ENCODE measurements around the gene VSIG8.

Gene VSIG8

DNA sequence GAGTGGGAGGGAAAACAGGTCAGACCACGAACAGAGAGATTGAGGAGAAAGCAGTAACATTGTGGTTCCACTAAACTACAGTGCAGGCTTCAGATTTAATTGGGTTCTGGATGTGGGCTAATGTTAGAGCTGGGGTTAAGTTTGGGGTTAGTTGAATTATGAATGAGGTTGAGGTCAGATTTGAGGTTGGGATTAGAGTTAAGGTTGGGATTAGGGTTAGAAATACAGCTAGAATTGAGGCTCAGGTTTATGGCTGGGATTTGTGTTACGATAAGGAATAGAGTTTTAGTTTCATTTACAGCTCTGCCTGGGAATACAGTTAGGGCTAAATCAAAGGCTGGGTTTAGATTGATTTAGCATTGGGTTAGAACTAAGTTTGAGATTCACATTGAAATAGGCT lies 1.8 kb upstream of the VSIG8 start:
- H3K36me3 ChIP-seq (replicated peaks; ENCODE audit: insufficient read depth, low read length) = no peaks in the 10 kb centered on the region
- no peak overlapping the region for H3K27ac ChIP-seq (ENCODE audit: low read length)

DNA sequence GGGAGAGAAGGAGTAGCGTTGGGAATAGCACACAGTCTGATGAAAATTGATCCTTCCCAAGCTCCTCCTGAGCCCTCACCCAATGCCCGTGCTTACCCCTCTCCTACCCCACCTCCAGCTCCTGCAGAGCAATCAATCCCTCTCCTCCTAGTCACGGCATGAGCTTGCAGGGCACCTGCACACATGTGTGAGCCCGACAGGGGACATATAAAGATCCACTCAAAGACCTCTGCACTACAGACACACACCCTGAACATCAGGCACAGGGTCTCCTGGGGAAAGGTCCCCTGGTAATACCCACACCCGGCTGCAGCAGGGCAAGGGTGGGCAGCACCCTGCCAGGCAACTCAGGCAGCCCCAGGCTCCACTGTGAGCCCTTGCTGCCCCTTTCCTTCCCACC lies 426 bp downstream of the VSIG8 start:
- Histone ChIP-seq H3K27me3 (replicated peaks; ENCODE audit: insufficient read depth, low read length) (no peaks in the 10 kb centered on the region), H3K9ac (ENCODE audit: low read length) (no peak overlapping the region), H3K4me2 (ENCODE audit: low read depth, low read length) (no peak overlapping the region), H3K4me1 (ENCODE audit: low read length) (no peaks in the 10 kb centered on the region), H3K27ac (ENCODE audit: low read length) (no peak overlapping the region), H3F3A (ENCODE audit: insufficient read depth, low read length) (no peaks in the 10 kb centered on the region), H4K20me1 (ENCODE audit: insufficient read depth, low read length) (no peaks in the 10 kb centered on the region), H3K9me3 (replicated peaks; ENCODE audit: insufficient read depth, low read length) (no peaks in the 10 kb centered on the region), H3K9me2 (replicated peaks; ENCODE audit: insufficient read depth, low read length) (no peaks in the 10 kb centered on the region), H3K36me3 (replicated peaks; ENCODE audit: insufficient read depth, low read length) (no peaks in the 10 kb centered on the region), H2AFZ (ENCODE audit: low read length) (no peak overlapping the region), H3K79me2 (ENCODE audit: low read length) (no peaks in the 10 kb centered on the region), H3K4me3 (ENCODE audit: low read length) (no peak overlapping the region)
- no peak for DNase-seq
- no peak for TF ChIP-seq EZH2 (optimal IDR thresholded peaks at IDR 0.05; ENCODE audit: low read depth, low read length)
- no peak for TF ChIP-seq EZH2phosphoT487 (IDR thresholded peaks at IDR 0.05; ENCODE audit: low read length)
- TF ChIP-seq CTCF (IDR thresholded peaks at IDR 0.05; ENCODE audit: low read length) = no peak

More for the DNA sequence above, 1.8 kb upstream of the VSIG8 start:
- Histone ChIP-seq H3K9me2 (replicated peaks; ENCODE audit: insufficient read depth, low read length) (no peaks in the 10 kb centered on the region), H3K4me1 (ENCODE audit: low read length) (peaks cover 14% of the 10 kb centered on the region), H3F3A (ENCODE audit: insufficient read depth, low read length) (peaks cover 10% of the 10 kb centered on the region), H3K4me2 (ENCODE audit: low read depth, low read length) (no peak overlapping the region), H3K9me3 (replicated peaks; ENCODE audit: insufficient read depth, low read length) (no peaks in the 10 kb centered on the region), H3K27me3 (replicated peaks; ENCODE audit: insufficient read depth, low read length) (no peaks in the 10 kb centered on the region), H3K79me2 (ENCODE audit: low read length) (no peaks in the 10 kb centered on the region), H4K20me1 (ENCODE audit: insufficient read depth, low read length) (no peaks in the 10 kb centered on the region), H3K9ac (ENCODE audit: low read length) (no peak overlapping the region), H3K4me3 (ENCODE audit: low read length) (no peak overlapping the region), H2AFZ (ENCODE audit: low read length) (no peak overlapping the region)
- TF ChIP-seq CTCF (IDR thresholded peaks at IDR 0.05; ENCODE audit: low read length) = no peak
- TF ChIP-seq EZH2phosphoT487 (IDR thresholded peaks at IDR 0.05; ENCODE audit: low read length) = no peak
- TF ChIP-seq EZH2 (optimal IDR thresholded peaks at IDR 0.05; ENCODE audit: low read depth, low read length) = no peak
- no peak for DNase-seq

DNA sequence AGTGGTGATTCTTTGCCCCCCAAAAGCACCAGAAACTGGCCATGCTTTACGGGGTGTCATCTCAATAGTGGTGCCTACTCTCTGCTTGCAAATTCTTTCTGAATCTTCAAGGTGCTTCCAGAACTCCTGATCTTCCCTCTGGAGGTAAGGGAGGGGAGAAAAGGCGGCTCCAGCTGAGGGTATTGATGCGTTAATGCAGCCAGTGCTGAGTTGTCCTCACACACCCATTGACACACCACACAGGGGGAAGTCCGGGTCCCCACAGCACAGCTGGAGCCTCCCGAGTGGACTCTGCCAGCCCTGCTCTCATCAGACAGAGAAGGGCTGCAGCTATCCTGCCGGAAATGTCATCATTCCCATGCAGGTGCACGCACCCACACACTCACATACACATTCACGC lies 1.2 kb downstream of the VSIG8 start:
- H3K36me3 ChIP-seq (replicated peaks; ENCODE audit: insufficient read depth, low read length) = no peaks in the 10 kb centered on the region
- no peak overlapping the region for H2AFZ ChIP-seq (ENCODE audit: low read length)
- H3K9ac ChIP-seq (ENCODE audit: low read length) = no peak overlapping the region
- no peaks in the 10 kb centered on the region for H3K4me1 ChIP-seq (ENCODE audit: low read length)
- DNase-seq = no peak
- H3K4me3 ChIP-seq (ENCODE audit: low read length) = no peak overlapping the region
- no peaks in the 10 kb centered on the region for H3K9me3 ChIP-seq (replicated peaks; ENCODE audit: insufficient read depth, low read length)
- no peaks in the 10 kb centered on the region for H4K20me1 ChIP-seq (ENCODE audit: insufficient read depth, low read length)
- no peaks in the 10 kb centered on the region for H3K79me2 ChIP-seq (ENCODE audit: low read length)
- no peaks in the 10 kb centered on the region for H3K9me2 ChIP-seq (replicated peaks; ENCODE audit: insufficient read depth, low read length)
- H3K27me3 ChIP-seq (replicated peaks; ENCODE audit: insufficient read depth, low read length) = no peaks in the 10 kb centered on the region
- H3F3A ChIP-seq (ENCODE audit: insufficient read depth, low read length) = no peaks in the 10 kb centered on the region
- H3K4me2 ChIP-seq (ENCODE audit: low read depth, low read length) = no peak overlapping the region
- TF ChIP-seq CTCF (IDR thresholded peaks at IDR 0.05; ENCODE audit: low read length) = no peak
- no peak for TF ChIP-seq EZH2phosphoT487 (IDR thresholded peaks at IDR 0.05; ENCODE audit: low read length)
- TF ChIP-seq EZH2 (optimal IDR thresholded peaks at IDR 0.05; ENCODE audit: low read depth, low read length) = no peak
- no peak overlapping the region for H3K27ac ChIP-seq (ENCODE audit: low read length)

Data from MM.1S (cell line).